Measurements from ENCODE around the gene HSPA5.

HSPA5 gene

GRCh38 chr9:125200216-125201047, 40.7 kb downstream of the HSPA5 start, which contains the start of gene RABEPK (continued):
- no peak; the same call in 1 of the 2 replicates for TF ChIP-seq ZNF518A (tag by site-specific recombination; conservative IDR thresholded peaks at IDR 0.05; ENCODE audit: low read depth)
- TF ChIP-seq GLIS2 (tag by site-specific recombination; IDR thresholded peaks at IDR 0.05): peak; percentile 68
- TF ChIP-seq ZNF658 (tag by site-specific recombination; IDR thresholded peaks at IDR 0.05): no peak
- no peak for TF ChIP-seq ZNF423 (tag by site-specific recombination; IDR thresholded peaks at IDR 0.05)
- TF ChIP-seq REPIN1 (tag by site-specific recombination; IDR thresholded peaks at IDR 0.05; ENCODE audit: low read depth): no peak
- TF ChIP-seq ZNF138 (tag by site-specific recombination; IDR thresholded peaks at IDR 0.05; ENCODE audit: borderline replicate concordance): no peak
- no peak for TF ChIP-seq ZNF280C (tag by site-specific recombination; IDR thresholded peaks at IDR 0.05)
- TF ChIP-seq ZNF610 (tag by site-specific recombination; IDR thresholded peaks at IDR 0.05; ENCODE audit: borderline replicate concordance): 0 out of 2 replicates have a peak, but pooled peaks have one; percentile 80
- TF ChIP-seq FEZF1 (tag by site-specific recombination; IDR thresholded peaks at IDR 0.05): no peak
- no peak for TF ChIP-seq ZBTB44 (tag by site-specific recombination; IDR thresholded peaks at IDR 0.05)
- TF ChIP-seq ZNF555 (tag by site-specific recombination; conservative IDR thresholded peaks at IDR 0.05): no peak
- TF ChIP-seq ZNF510 (tag by site-specific recombination; IDR thresholded peaks at IDR 0.05; ENCODE audit: insufficient replicate concordance): no peak
- no peak for TF ChIP-seq PRDM1 (tag by site-specific recombination; IDR thresholded peaks at IDR 0.05)
- TF ChIP-seq ZSCAN4 (tag by site-specific recombination; IDR thresholded peaks at IDR 0.05): no peak
- TF ChIP-seq ZNF211 (tag by site-specific recombination; IDR thresholded peaks at IDR 0.05; ENCODE audit: low read depth): no peak
- no peak for TF ChIP-seq ZNF621 (tag by site-specific recombination; IDR thresholded peaks at IDR 0.05)
- no peak for TF ChIP-seq MYNN (tag by site-specific recombination; IDR thresholded peaks at IDR 0.05; ENCODE audit: borderline replicate concordance)
- no peak for TF ChIP-seq ZBTB1 (tag by site-specific recombination; IDR thresholded peaks at IDR 0.05)
- TF ChIP-seq ZNF146 (tag by site-specific recombination; IDR thresholded peaks at IDR 0.05): no peak
- peak; percentile 57 for TF ChIP-seq ZBTB48 (tag by site-specific recombination; IDR thresholded peaks at IDR 0.05)
- TF ChIP-seq ZBTB17 (tag by site-specific recombination; IDR thresholded peaks at IDR 0.05): peak; percentile 60
- TF ChIP-seq SP3 (tag by site-specific recombination; IDR thresholded peaks at IDR 0.05): peak; percentile 90
- TF ChIP-seq ZNF549 (tag by site-specific recombination; IDR thresholded peaks at IDR 0.05): no peak
- no peak for TF ChIP-seq SCRT2 (tag by site-specific recombination; IDR thresholded peaks at IDR 0.05)
- TF ChIP-seq ZNF16 (tag by site-specific recombination; IDR thresholded peaks at IDR 0.05; ENCODE audit: low read depth): no peak
- no peak for TF ChIP-seq ZNF529 (tag by site-specific recombination; IDR thresholded peaks at IDR 0.05; ENCODE audit: insufficient replicate concordance)
- TF ChIP-seq ZNF266 (tag by site-specific recombination; IDR thresholded peaks at IDR 0.05; ENCODE audit: low read depth): no peak
- TF ChIP-seq ZNF639 (tag by site-specific recombination; IDR thresholded peaks at IDR 0.05): no peak

Data from HEK293 (cell line).